Stromal cell of bone marrow (primary cell): ENCODE data around the gene BCO2.
"Not testable (repeated sequence)": the region's sequence is repeated elsewhere in the genome, so short reads cannot be mapped to it uniquely, and the experiment has no call there.

Experiments used
- DNase-seq: peaks from one replicate; pipeline ENCODE4 v3.0.0-alpha.2; 2012; ENCODE audit warnings: low read depth

The BCO2 gene

GRCh38 chr11:112174789-112175598, at the start of gene BCO2:
BCO2 (plus strand) TSS chr11:112175512; CDS start chr11:112175602, 90 bp downstream.
- peak; percentile 77 for DNase-seq

DNA sequence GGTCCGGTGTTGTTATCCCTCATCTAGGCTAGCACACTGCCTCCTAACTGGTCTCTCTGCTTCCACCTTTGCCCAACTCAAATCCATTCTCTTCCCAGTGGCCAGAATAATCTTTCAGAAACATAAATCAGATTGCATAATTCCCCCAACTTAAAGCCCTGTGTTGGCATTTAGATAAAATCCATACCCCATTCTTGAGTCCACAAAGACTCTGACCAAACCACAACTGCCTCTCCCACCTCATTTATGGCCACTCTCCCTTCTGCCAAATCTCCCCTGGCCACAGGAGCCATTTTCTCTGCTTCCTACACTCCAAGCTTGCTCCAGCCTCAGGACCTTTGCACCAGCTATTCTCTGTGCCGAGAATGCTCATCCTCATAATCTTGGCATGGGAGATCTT, 48.3 kb upstream of the BCO2 start:
- no peak for DNase-seq

DNA sequence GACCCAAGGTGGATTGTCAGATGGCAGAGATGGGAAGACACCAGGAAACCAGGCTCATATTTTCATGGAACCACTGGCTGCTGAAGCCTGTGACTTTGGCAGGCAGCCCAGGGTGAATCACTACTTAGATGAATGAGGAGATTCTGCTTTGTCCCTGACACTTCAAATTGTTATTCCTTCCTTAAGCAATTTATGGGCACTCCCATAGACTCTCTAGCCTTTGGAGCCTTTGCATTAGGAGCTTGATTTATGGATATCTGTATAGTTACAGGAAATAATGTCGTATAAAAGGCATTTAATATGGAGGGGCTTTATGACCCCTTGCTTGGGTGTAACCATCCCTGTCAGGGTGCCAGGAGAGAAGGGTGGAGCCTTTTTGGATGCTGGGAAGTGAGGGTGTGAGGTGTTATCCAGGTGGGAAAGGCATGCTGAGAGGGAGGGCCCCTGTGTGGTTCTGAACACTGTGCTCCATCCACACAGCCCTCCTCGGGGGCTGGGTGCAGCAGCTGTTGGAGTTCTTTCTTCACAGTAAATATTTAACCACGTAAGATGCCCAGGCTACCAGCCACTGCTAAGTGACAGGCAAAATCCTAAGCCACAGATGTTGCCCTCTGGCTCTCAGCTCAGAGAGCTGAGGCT, 46.7 kb upstream of the BCO2 start:
- peak; percentile 62 for DNase-seq

DNA sequence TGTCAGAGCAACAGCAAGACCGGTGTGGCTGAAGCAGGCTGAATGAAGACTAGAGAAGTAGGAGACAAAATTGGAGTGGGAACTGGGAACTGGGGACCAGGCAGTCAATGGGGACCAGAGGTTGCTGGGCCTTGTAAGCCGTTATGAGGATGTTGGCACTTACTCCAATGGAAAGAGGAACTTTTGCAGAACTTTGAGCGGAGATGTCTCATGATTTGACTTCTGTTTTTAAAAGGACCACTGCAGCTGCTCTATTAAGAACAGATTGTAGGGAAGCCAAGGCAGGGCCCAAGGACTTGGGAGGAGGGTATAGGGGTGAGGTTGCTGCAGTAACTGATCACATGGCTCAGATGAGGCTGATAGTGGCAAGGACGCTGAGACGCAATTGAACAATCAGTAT, 45.7 kb upstream of the BCO2 start:
- no peak for DNase-seq

- DNase-seq = no peak
Measured at GRCh38 chr11:112132737-112133136, 42.6 kb upstream of the BCO2 start.

DNA sequence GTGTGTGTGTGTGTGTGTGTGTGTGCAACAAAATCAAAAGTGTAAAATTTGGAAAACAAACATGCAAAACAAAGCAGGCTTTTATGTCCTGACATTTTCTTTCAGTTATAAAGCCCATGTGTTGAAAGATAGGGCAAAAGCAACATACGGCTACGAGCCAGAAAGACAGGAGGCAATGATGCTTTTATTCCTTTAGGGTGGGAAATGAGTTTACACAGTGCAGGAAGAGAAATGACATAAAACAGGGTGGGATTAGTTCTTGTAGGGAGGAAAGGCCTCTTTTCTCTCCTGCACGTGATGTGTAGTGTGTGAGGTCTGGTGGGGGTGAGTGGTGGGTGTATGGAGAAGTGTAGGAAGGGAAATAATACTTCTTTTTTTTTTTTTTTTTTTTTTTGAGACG, 40.8 kb upstream of the BCO2 start:
- no peak for DNase-seq

- no peak for DNase-seq
Measured at GRCh38 chr11:112143597-112143996, 31.7 kb upstream of the BCO2 start.

GRCh38 chr11:112150517-112150916, 24.8 kb upstream of the BCO2 start:
- no peak for DNase-seq

- DNase-seq = no peak
Measured at GRCh38 chr11:112156153-112156955, 19.0 kb upstream of the BCO2 start.

DNA sequence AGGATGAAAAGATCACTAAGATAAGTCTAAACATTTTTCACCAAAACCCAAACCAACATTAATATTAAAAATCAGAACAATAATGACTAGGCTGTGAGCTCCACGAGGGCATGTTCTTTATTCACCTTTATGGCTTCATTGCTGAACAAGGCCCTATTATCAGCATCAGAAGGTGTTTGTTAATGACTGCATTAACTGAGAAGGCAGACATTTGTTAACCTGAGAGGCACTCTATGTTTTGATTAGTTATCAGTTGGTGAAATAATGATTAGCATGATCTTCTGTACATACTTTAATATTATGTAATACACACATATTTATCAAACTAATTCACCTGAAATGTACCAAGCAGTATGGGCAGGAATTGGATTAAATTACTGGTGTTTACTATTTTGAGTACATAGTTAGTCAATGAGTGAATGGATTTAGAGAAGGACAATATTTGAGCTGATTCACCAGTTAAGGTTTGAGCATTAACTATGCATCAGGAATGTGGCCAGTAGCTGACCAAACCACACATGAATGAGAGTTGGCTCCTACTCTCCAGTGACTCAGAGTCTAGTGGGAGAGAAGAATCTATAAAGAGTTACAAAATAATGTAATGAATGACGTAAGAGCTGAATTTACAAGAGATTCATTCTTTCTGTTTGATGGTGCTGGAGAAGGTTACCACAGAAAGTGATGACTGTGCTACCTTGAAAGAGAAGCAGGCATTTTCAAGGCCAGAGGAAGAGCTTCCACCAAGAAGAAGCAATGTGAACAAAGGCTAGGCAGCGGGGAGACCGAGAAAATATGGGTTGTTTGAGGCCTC, 18.2 kb upstream of the BCO2 start:
- DNase-seq = peak; percentile 99

DNA sequence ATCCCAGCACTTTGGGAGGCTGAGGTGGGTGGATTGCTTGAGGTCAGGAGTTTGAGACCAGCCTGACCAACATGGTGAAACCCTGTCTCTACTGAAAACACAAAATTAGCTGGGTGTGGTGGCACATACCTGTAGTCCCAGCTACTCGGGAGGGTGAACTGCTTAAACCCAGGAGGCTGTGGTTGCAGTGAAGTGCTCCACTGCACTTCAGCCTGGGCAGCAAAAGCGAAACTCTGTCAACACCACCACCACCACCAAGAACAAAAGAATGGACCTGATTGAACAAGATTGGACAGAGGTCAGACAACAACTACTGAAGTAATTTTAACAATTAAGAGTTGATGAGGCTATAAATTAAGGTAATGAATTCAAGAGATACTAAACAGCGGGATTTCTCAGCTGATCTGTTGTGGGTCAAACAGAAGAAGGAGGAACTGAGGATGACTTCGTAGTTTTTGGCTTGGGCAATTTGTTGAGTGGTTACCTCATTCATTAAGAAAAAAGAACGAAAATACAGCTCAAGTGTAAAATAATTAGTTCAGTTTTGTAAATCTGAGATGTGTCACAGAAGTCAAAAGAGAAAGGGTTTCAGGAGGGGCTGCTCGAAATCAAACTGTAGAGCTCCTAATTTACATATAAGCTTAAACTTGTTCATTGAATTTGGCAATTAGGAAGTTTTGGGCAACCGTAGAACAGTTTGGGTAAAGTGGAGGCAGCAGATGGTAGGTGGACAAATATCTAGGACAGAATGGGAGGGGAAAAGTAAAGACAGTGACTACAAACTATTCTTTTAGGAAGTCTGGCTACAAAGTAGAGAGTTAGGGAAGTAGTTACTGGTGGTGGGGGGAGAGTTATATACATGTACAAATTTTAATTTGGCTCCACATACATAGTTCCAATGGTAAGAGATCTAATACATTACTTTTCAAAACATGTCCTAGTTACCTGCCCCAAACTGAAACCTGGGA, 15.9 kb upstream of the BCO2 start:
- DNase-seq = no peak

DNA sequence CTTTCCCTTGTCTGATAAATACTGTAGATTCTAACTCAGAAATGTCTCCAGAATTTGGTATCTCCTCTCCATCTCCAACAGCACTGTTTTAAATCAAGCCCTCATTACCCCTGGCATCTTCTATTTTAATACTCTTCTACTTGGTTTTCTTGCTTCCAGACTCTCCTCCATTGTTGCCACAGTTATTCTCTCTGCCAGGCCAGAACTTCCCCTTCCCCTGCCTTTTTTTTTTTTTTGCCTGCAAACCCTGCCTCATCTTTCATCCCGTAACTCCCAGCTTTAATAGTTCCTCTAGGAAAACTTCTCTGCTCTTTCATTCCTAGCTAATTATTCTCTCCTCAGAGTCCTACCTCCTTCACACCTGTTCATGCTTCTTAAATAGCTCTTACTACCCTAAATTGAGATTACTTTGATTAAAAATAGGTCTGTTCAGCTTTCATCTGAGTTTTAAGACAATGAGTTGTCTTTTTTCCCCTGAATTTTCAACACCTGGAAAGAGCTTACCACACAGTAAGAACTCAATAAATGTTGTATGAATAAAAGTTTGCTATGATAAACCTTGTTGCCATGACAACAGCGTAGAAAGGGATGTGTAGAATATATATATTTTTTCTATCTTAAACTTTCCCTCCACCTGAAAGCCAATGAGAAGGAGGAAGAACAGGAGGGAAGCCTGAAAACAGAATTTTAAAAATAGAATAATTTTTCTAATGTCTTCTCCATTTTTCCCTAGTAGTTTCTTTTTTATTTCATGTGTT, 15.0 kb upstream of the BCO2 start:
- no peak for DNase-seq

- DNase-seq = no peak
Measured at GRCh38 chr11:112161012-112161411, 14.3 kb upstream of the BCO2 start.

DNA sequence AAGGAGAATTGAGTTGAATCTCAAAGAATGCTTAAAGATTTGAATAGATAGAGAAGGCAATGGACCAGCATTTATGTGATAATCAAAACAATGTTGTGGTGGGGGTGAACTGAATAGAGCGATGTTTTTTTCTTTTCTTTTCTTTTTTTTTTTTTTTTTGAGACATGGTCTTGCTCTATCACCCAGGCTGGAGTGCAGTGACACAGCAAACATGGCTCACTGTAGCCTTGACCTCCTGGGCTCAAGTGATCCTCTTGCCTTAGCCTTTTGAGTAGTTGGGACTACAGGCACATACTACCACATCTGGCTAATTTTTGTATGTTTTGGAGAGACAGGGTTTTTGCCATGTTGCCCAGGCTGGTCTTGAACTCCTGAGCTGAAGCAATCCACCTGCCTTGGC, 13.1 kb upstream of the BCO2 start:
- not testable (repeated sequence) for DNase-seq

GRCh38 chr11:112162761-112163546, 12.4 kb upstream of the BCO2 start:
- DNase-seq = no peak

GRCh38 chr11:112163875-112164685, 11.2 kb upstream of the BCO2 start, which contains the start of gene IL18:
IL18 (minus strand) TSS chr11:112164094; CDS start chr11:112155053, 9,041 bp downstream.
- no peak for DNase-seq

GRCh38 chr11:112165049-112165448, 10.3 kb upstream of the BCO2 start:
- DNase-seq = no peak

DNA sequence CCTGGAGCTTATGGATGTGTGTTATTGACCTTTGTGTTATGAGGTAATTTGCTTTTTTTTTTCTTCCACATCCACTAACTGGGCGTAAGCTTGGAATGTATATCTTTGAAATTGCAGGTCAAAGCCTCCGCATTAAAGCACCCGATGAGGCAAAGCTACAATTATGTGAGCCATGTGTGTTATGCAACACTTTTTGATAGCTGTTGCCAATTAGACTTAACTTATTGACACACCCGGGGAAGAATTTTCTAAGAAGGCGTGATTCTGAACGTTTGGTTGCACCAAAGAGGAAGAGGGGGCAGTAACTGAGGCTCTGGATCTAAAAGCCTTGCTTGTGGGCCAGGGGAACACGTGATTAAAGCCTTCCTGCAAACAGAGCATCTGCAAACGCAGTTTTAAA, 8.8 kb upstream of the BCO2 start:
- DNase-seq = no peak
